SU-DHL-6 (cell line): Measurements from ENCODE around the gene MYDGF.

Source experiments
- EZH2phosphoT487 ChIP-seq: fragments of 200-600 bp; sonication (generic), shearing (Covaris generic); conservative IDR thresholded peaks from 2 replicates; pipeline ENCODE4 v1.6.1; 2018; ENCODE audit warnings: mild to moderate bottlenecking, antibody characterized with exemption, low read length, moderate library complexity, mixed read lengths
- TF ChIP-seq, protein P1 (sequence below): fragments of 200-600 bp; sonication (generic); IDR thresholded peaks from one replicate; pipeline ENCODE4 v1.5.1; 2017; ENCODE audit warnings: antibody characterized with exemption, mild to moderate bottlenecking, low read length, moderate library complexity; ENCODE audit not compliant: insufficient read depth, poor library complexity, severe bottlenecking

GRCh38 chr19:4714016-4714415, 43.9 kb upstream of the MYDGF start:
- TF ChIP-seq, protein P1, sequence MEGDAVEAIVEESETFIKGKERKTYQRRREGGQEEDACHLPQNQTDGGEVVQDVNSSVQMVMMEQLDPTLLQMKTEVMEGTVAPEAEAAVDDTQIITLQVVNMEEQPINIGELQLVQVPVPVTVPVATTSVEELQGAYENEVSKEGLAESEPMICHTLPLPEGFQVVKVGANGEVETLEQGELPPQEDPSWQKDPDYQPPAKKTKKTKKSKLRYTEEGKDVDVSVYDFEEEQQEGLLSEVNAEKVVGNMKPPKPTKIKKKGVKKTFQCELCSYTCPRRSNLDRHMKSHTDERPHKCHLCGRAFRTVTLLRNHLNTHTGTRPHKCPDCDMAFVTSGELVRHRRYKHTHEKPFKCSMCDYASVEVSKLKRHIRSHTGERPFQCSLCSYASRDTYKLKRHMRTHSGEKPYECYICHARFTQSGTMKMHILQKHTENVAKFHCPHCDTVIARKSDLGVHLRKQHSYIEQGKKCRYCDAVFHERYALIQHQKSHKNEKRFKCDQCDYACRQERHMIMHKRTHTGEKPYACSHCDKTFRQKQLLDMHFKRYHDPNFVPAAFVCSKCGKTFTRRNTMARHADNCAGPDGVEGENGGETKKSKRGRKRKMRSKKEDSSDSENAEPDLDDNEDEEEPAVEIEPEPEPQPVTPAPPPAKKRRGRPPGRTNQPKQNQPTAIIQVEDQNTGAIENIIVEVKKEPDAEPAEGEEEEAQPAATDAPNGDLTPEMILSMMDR = no peak
- no peak for TF ChIP-seq EZH2phosphoT487
